HFF-Myc (cell line): ENCODE results near the gene SP4.
"Not testable (repeated sequence)": the region's sequence is repeated elsewhere in the genome, so short reads cannot be mapped to it uniquely, and the experiment has no call there.

Source experiments
- DNase-seq: peaks from one replicate; pipeline ENCODE4 v3.0.0-alpha.2; 2011; ENCODE audit warnings: low read depth; ENCODE audit errors: extremely low read depth
- H3K4me3 ChIP-seq: replicated peaks from 2 replicates; pipeline ENCODE4 v1.5.1; 2011; ENCODE audit warnings: low read depth, mild to moderate bottlenecking, control low read depth, low read length
- CTCF ChIP-seq: IDR thresholded peaks from 2 replicates; pipeline ENCODE4 v1.5.1; 2012; ENCODE audit warnings: mild to moderate bottlenecking, low read depth, low read length, control low read depth; ENCODE audit errors: missing control alignments

Gene SP4

DNA sequence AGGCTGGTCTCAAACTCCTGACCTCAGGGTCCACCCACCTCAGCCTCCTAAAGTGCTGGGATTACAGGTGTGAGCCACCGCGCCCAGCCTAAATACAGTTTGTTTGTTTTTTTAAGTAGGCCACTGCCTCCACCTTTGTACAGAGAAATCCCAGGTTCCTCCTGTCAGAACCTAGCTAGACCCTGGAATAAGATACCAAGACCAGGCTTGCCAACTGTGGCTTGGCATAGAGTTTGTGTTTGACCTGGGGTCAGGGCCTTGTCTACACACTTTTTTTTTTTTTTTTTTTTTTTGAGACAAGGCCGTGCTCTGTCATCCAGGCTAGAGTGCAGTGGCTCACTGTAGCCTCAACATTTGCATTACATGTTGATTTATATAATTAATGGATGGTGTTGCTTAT, 80.7 kb downstream of the SP4 start:
- no peak overlapping the region for H3K4me3 ChIP-seq
- no peak for TF ChIP-seq CTCF
- DNase-seq = no peak

- DNase-seq = no peak
- TF ChIP-seq CTCF = no peak
These were observed 86.2 kb downstream of the SP4 start for GRCh38 chr7:21514062-21514461.

DNA sequence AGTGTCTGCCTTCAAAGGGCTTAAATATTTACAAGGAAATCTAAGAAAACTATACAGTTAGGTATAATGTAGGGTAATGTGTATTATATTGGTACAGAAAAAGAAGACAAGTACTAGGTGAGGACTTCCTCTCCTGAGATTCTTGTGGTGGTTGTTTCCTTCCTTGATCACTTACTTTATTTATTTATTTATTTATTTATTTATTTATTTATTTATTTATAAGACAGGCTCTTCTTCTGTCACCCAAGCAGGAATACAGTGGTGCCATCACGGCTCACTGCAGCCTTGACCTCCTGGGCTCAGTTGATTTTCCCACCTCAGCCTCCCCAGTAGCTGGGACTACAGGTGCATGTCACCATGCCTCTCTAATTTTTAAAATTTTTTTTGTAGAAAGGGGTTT, 96.8 kb downstream of the SP4 start:
- TF ChIP-seq CTCF = no peak
- DNase-seq = no peak
- H3K4me3 ChIP-seq = no peak overlapping the region

More at GRCh38 chr7:21514062-21514461, 86.2 kb downstream of the SP4 start:
- no peak overlapping the region for H3K4me3 ChIP-seq

DNA sequence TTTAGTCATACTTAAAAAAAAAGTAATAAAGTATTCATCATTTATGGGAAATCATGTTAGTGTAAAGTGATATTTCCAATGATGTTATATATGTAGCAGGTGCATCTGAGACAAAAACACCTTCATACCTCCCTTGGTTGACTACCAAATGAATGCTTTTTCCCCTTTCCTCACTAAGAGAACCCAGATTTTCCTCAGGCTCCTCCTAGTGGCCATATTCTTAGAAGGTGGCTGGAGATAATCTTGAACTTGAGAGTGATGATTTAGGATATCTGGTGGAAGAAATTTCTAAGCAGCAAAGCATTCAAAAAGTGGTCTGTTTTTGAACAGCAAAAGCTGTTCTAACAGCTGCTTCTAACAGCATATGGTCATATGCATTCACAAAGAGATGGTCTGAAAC, 98.1 kb downstream of the SP4 start:
- TF ChIP-seq CTCF = peak; percentile 30
- H3K4me3 ChIP-seq = no peak overlapping the region
- no peak for DNase-seq

- TF ChIP-seq CTCF = no peak
- DNase-seq = no peak
- H3K4me3 ChIP-seq = no peak overlapping the region
These were observed 98.6 kb downstream of the SP4 start for GRCh38 chr7:21526448-21526847.

DNA sequence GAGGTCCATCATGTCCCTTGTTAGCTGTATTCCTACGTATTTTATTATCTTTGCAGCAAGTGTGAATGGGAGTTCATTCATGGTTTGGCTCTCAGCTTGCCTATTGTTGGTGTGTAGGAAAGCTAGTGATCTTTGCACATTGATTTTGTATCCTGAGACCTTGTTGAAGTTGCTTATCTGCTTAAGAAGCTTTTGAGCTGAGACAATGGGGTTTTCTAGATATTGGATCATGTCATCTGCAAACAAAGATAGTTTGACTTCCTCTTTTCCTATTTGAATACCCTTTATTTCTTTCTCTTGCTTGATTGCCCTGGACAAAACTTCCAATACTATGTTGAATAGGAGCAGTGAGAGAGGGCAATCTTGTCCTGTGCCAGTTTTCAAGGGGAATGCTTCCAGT, 104.6 kb downstream of the SP4 start:
- not testable (repeated sequence) for DNase-seq, H3K4me3 ChIP-seq

- DNase-seq, H3K4me3 ChIP-seq: not testable (repeated sequence)
These were observed 105.8 kb downstream of the SP4 start for GRCh38 chr7:21533646-21534045.

GRCh38 chr7:21536445-21537118, 108.7 kb downstream of the SP4 start:
- H3K4me3 ChIP-seq, DNase-seq: not testable (repeated sequence)
